AG09319 (cell line): ENCODE measurements around the gene TTC7B.

Experiments used
- DNase-seq: peaks from one replicate; pipeline ENCODE4 v3.0.0-alpha.2; 2010; ENCODE audit warnings: low read depth; ENCODE audit errors: extremely low read depth
- TF ChIP-seq, protein P1 (sequence below): IDR thresholded peaks from 2 replicates; pipeline ENCODE4 v1.5.1; 2011; ENCODE audit warnings: low read depth, mild to moderate bottlenecking, inconsistent platforms, low read length, moderate library complexity

The TTC7B gene

DNA sequence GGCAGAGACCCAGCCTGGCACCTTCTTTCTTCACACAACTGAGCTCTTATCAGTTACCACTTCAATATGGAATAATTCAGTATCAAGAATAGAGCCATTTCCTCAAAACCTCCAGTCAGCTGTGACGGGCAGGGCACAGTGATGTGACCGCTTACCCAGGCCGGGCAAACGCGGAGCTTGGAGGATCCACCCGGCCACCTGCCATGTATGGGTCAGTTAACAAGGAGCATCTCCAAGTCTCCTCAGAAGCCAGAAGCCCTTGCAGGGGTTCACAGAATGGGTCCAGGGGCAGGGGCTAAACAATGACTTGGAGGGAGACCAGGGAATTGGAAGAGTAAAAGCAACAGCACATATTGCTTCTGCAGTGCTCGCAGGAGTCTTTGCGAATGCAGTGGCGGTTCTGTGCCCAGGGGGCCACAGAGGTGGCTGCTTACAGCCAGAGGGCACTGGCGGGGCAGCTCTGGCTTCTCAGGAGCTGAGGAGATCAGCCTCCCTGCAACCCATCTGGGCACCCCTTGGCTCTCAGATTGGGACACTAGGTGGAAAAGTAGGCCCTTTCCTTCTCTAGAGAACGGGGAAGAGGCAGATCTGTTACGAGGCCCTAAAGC lies 257.1 kb downstream of the TTC7B start:
- TF ChIP-seq, protein P1, sequence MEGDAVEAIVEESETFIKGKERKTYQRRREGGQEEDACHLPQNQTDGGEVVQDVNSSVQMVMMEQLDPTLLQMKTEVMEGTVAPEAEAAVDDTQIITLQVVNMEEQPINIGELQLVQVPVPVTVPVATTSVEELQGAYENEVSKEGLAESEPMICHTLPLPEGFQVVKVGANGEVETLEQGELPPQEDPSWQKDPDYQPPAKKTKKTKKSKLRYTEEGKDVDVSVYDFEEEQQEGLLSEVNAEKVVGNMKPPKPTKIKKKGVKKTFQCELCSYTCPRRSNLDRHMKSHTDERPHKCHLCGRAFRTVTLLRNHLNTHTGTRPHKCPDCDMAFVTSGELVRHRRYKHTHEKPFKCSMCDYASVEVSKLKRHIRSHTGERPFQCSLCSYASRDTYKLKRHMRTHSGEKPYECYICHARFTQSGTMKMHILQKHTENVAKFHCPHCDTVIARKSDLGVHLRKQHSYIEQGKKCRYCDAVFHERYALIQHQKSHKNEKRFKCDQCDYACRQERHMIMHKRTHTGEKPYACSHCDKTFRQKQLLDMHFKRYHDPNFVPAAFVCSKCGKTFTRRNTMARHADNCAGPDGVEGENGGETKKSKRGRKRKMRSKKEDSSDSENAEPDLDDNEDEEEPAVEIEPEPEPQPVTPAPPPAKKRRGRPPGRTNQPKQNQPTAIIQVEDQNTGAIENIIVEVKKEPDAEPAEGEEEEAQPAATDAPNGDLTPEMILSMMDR, result no peak
- DNase-seq, result no peak

DNA sequence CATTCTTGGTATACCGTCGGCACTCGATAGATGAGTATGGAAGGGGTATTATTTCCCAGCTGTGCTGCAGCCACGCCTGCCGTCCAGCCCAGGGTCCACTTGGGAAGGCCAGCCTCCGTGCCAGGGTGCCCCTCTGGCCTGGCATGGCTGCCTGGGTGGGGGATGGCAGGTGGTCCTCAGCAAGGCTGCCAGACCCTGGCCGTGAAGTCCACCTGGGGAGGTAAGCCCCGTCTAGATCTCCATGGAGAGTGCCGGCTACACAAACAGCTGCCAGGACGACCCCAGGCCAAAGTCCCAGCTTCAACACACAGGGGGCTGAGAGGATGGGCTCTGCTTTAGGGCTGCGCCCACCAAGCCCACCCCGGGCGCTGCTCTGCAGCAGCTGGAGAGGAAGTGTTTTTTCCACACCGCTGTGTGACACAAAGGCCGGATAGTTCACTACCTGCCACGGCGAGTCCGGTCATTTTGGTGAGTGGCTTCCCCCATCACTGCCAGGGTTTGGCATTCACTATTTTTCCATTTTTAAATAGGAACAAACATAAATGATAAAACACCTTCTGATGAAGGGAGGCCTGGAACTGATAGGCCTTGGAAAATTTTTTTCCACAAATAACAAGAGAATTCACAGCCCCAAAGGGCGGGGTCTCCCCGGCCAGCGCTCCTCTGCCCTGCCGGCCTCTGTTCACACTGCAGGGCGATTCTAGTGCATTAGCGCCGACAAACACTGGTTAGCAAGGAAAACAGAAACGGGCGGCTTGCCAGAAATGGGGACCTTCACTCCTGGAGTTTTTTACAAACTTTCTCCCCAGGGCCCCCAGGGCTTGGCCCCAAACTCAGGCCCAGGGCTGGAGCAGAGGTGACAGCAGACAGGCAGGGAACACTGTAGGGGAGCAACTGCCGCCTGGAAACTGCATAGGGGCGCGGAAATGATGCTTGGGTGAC lies 257.9 kb downstream of the TTC7B start:
- TF ChIP-seq, protein P1, result no peak
- no peak for DNase-seq

- TF ChIP-seq, protein P1, result no peak
- DNase-seq, result no peak
Observed at GRCh38 chr14:90557516-90557915, 258.7 kb downstream of the TTC7B start.

DNA sequence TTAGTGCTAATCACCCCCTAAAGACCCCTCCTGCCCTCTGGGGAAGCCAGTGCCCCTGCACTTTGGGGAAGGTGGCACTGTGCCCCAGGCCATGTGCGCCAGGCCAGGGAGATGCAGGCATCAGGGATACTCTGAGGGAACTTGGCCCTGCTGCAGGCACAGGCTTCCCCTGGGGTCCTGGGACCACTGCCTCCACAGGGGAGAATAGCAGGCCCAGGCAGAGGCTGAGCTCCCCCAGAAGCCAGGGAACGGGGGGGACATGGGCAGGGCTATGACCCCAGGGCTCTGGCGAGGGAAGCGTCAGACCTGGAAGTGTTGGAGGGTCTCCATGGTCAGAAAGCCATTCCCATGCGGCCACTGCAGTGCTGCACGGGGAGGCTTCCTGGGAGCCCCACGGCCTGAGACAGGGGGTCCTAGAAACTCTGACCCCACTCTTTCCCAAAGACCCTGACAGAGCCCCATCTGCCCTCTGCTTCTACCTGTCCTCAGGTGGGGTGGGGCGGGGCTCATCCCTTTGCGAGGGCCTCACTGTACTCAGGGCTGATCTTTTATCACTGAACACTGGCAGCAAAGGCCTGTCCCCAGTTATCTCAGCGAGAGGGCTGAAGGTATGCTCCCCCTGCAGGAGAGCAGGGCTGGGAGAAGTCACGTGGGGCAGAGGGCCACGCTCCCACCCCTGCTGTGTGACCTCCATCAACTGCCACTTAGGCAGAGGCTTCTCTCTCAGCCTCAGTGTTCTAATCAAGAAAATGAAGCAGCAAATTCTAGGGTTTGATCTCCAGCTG lies 259.4 kb downstream of the TTC7B start:
- TF ChIP-seq, protein P1, result no peak
- no peak for DNase-seq

DNA sequence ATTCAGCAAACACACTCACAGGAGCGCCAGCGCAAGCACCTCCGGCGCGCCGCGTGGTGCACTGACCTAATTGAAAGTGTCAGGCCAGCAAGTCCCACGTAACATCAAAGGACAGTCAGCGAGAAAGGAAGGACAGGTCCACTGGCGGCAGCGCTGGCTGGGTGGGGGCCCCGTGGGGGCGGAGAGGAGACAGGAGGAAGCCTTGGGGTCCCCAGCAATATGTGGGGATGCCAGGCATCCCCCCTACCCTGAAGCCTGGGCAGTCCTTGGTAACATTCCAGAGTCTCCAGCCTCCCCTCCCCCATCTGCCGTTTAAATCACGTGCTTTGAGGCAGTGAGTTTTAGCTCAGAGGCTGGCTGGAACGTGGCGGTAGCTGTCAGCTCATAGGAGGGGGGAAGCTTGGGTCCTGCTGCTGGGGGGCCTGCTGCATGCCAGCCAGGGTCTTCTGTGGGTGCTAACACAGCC lies 260.2 kb downstream of the TTC7B start:
- DNase-seq, result no peak
- TF ChIP-seq, protein P1, result no peak

GRCh38 chr14:90555126-90556011 lies 260.9 kb downstream of the TTC7B start:
- TF ChIP-seq, protein P1, result no peak
- DNase-seq, result no peak
